Mucosa of stomach (tissue), 1 donor: Measurements from ENCODE around the gene CHAD.
"Not testable (repeated sequence)": the region's sequence is repeated elsewhere in the genome, so short reads cannot be mapped to it uniquely, and the experiment has no call there.

Source experiments
- H3K27me3 ChIP-seq: one replicate; pipeline ENCODE4 v1.7.0; 2013; ENCODE audit warnings: mild to moderate bottlenecking, low read length; ENCODE audit not compliant: control insufficient read depth, insufficient read depth
- H3K36me3 ChIP-seq: one replicate; pipeline ENCODE4 v1.7.0; 2013; ENCODE audit warnings: low read length; ENCODE audit not compliant: control insufficient read depth, insufficient read depth
- H3K4me1 ChIP-seq: one replicate; pipeline ENCODE4 v1.7.0; 2013; ENCODE audit warnings: mild to moderate bottlenecking, low read length; ENCODE audit not compliant: control insufficient read depth, insufficient read depth
- H3K4me3 ChIP-seq: one replicate; pipeline ENCODE4 v1.7.0; 2013; ENCODE audit warnings: low read length
- H3K9ac ChIP-seq: one replicate; pipeline ENCODE4 v1.7.0; 2013; ENCODE audit warnings: mild to moderate bottlenecking, low read length, moderate library complexity
- H3K9me3 ChIP-seq: one replicate; pipeline ENCODE4 v1.7.0; 2013; ENCODE audit warnings: mild to moderate bottlenecking, low read length, moderate library complexity; ENCODE audit not compliant: control insufficient read depth
- donor health status: Pancreatic carcinoma.

CHAD gene

DNA sequence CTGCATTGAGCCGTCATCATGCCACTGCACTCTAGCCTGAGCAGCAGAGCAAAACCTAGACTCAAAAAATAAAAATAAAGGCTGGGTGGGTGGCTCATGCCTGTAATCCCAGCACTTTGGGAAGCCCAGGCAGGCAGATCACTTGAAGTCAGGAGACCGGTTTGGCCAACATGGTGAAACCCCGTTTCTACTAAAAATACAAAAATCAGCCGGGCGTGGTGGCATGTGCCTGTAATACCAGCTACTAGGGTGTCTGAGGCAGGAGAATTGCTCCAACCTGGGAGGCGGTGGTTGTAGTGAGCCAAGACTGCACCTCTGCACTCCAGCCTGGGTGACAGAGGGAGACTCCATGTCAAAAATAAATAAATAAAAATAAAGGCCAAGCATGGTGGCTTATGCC is 40.6 kb downstream of the CHAD start:
- H3K27me3 ChIP-seq, H3K9me3 ChIP-seq, H3K36me3 ChIP-seq, H3K4me3 ChIP-seq: not testable (repeated sequence)
- Histone ChIP-seq H3K4me1 (peaks cover 62% of the 10 kb centered on the region), H3K9ac (peak overlapping the region; percentile 45)

DNA sequence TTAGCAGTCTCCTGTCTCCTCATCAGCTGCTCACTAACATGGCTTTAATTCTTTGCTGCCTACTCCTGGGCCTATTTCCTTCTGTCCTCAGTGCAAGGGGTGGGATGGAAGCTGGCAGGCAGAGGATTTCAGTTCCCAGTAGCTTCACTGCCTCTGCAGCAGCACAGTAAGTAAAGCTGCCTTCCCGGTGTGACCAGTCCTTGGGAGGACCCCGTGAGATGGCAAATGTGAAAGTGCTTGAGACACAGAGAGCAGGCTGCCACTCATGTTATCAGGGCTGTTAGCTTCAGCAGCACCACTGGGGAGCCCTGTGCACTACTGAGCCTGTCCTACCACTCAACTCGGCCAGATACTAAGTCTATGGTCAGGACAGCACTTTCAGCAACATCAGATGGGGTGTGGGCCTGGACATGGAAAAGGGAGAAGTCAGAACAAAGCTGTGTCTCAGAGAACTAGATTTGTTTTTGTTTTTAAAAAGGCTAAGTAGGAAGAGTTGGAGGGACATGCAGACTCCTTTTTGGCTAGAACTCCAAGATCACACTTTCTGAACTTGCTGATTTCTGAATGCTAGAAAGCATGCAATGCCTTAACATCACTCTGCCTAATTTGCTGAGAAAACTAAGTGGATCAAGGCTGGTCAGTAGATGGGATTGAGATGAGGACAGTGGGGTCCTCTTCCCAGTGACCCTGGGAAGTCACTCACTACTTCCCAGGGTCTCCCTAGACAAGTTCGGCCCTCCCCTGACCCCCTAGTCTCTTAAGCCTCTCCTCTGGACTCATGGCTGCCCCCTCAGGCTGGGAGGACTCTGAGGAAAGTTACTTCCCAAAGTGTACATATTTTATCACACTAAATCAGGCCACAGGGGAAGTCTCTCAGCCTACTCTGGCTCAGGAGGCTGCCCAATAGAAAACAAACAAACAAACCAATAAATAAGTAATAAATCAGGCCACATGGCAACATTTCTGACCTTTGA is 41.6 kb downstream of the CHAD start:
- Histone ChIP-seq H3K36me3 (no peaks in the 10 kb centered on the region), H3K4me3 (peak overlapping the region; percentile 62), H3K9me3 (no peaks in the 10 kb centered on the region), H3K9ac (peak overlapping the region; percentile 86), H3K27me3 (no peaks in the 10 kb centered on the region), H3K4me1 (peaks cover 62% of the 10 kb centered on the region)

DNA sequence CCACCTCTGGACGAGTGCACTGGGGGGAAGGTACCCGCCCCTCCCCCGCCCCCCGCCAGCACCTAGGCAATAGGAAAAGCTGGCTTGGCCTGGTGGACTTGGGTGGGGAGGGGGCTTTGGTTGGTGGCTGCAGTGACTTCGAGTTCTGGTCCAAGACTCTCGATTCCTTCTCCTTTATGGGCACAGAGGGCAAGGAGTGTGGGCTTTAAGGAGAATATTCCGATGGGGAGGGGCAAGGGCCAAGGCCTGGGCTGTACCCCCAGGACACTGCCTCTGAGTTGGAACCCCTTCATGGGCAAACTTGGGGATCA is 42.3 kb downstream of the CHAD start:
- peaks cover 66% of the 10 kb centered on the region for H3K4me1 ChIP-seq
- H3K9ac ChIP-seq: peak overlapping the region; percentile 86

DNA sequence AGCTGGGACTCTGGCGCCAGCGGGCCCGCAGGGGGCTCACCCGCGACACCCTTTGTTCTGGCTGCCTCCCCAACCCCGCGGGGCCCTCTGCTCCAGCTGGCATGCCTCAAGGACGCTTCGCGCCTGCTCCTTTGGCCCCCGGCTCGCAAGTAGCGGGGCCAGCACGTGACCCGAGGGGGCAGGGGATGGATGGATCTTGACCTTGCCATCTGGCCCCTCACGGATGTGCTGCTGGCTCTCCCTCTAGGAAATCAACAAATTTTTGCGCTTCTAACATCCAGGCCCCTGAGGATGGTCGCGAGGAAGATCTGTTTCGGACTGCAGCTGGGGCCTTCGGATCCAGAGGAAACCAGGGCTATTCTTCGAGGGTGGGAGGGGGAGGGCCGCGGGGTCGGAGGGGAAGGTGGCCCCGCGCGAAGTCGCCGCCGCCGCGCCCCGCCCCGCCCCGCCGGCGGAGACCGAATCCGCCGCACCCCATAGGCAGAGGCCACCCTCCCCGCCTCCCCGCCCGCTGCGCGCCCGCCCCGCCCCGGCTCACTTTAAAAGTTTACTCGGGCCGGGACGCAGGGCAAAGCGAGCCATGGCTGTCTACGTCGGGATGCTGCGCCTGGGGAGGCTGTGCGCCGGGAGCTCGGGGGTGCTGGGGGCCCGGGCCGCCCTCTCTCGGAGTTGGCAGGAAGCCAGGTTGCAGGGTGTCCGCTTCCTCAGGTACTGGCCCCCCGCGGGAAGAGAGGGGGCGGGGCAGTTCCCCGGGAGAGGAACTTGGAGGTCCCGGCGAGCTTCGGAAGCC is 42.8 kb downstream of the CHAD start, which contains the start of gene ACSF2:
Gene ACSF2 (plus strand): TSS at position 537 of the 790 bp plus-strand sequence. CDS start 44 bp downstream, at position 581.
- Histone ChIP-seq H3K27me3 (no peaks in the 10 kb centered on the region), H3K9ac (peak within 1 kb of the TSS; percentile 86), H3K4me1 (peaks cover 70% of the 10 kb centered on the region), H3K9me3 (no peaks in the 10 kb centered on the region), H3K36me3 (no peaks in the 10 kb centered on the region), H3K4me3 (peak within 1 kb of the TSS; percentile 62)

More for the DNA sequence above, 42.3 kb downstream of the CHAD start:
- Histone ChIP-seq H3K9me3 (no peaks in the 10 kb centered on the region), H3K4me3 (peak overlapping the region; percentile 62), H3K36me3 (no peaks in the 10 kb centered on the region), H3K27me3 (no peaks in the 10 kb centered on the region)

DNA sequence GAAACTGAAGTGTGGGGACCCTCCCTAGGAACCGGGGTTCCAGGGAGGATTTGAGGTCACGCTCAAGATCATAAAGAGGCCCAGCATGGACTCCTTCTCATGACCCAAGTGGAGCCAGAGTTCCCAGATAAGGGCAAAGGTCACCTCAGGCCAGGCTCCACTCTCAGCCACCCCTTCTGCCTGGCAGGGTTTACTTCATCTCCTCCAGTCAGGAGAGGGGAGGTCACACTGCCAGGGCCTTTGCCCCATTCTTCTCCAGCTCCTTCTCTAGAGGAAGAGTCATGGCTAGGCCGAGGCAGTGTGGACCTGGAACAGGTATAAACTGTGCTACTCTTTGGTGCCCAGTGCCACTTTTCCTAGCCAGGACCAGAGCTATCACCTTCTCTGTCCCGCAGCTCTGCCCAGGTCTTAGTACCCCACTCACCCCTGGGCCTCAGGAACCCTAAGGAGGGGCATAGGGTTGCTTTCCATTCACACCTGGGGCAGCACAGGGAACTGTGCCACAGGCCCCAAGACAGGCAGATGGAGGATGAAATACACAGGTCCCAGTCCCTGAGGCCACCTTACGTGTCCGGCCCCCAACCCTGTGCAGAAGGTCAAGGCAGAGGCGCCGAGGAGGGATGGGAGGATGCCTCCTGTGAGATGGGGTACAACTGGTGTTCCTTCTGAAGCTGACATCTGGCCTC is 43.5 kb downstream of the CHAD start:
- Histone ChIP-seq H3K9me3 (no peaks in the 10 kb centered on the region), H3K4me3 (peak overlapping the region; percentile 42), H3K9ac (peak overlapping the region; percentile 61), H3K4me1 (peaks cover 76% of the 10 kb centered on the region), H3K36me3 (no peaks in the 10 kb centered on the region), H3K27me3 (no peaks in the 10 kb centered on the region)

DNA sequence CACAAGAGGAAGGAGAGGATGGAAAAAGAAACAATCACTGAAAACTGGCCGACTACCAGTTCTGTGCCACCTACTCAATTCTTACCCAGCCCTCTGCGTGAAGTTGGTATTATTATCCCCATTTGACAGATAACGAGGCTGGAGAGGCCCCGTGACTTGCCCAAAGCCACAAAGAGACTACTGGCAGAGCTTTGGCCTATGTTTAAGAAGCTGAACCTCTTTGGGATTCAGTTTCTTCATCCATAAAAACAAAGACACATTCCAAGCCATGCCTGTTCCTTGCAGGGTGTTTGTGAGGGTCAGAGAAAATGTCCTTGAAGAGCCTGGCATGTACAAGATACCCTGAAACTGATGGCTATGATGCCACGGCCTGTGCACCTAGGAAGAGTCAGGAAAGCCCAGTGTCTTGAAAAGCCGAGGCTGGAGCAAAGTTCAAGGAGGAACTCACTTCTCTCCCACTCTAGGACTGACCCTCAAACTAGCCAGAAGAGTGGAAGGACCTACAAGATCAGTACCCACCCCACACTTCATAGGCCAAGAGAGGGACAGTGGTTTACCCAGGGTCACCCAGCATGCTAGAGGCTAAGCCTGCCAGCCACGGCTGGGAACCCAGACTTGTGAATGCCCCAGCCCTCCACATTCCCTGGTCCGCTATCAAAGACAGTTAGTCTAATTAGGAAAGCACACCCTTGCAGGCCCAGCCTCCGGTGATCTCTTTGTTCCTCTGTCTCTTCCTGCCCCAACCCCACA is 44.3 kb downstream of the CHAD start:
- Histone ChIP-seq H3K9me3 (no peaks in the 10 kb centered on the region), H3K9ac (no peak overlapping the region), H3K27me3 (no peaks in the 10 kb centered on the region), H3K4me3 (no peak overlapping the region), H3K36me3 (no peaks in the 10 kb centered on the region), H3K4me1 (peaks cover 71% of the 10 kb centered on the region)

DNA sequence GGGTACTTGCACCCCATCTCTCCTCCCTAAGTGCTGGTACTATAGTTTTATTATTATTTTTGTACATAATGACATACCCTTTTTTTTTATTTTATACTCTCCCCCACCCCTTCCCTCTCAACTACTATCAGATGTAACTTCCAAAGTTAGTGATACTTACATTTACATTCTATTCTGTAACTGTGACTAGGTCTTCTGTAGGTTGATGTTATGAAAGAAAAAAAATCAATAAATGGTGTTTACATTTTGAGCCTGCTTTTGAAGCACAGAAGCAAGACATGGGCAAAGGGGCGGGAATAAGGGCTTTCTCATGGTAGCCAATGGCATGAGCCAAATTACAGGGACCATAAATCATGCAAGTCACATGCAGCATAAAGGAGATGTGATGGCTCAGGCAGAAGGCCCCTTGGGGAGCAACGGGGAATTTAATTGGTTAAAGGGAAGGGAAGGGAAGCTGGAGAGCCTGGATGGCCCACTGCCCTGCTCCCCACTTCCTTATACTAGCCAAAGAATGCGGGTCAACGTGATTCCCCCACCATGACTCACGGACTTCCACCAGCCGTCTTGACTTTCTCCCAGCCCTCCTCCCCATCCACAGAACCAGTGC is 45.0 kb downstream of the CHAD start:
- Histone ChIP-seq H3K4me3 (no peak overlapping the region), H3K27me3 (no peaks in the 10 kb centered on the region), H3K9ac (no peak overlapping the region), H3K4me1 (peaks cover 63% of the 10 kb centered on the region), H3K9me3 (no peaks in the 10 kb centered on the region), H3K36me3 (no peaks in the 10 kb centered on the region)

DNA sequence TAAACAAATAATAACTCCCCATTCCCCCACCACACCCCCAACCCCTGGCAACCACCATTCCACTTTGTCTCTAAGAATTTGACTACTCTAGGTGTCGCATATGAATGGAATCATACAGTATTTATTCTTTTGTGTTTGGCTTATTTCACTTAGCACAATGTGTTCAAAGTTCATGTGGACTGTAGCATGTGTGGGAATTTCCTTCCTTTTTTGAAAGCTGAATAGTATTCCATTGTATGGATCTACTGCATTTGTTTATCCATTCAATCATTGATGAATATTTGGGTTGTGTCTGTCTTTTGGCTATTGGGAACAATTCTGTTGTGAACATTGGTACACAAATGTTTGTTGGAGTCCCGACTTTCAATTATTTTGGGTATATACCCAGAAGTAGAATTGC is 45.9 kb downstream of the CHAD start:
- Histone ChIP-seq H3K4me3 (no peak overlapping the region), H3K27me3 (no peaks in the 10 kb centered on the region), H3K9ac (no peak overlapping the region), H3K4me1 (peaks cover 55% of the 10 kb centered on the region), H3K9me3 (no peaks in the 10 kb centered on the region), H3K36me3 (no peaks in the 10 kb centered on the region)

DNA sequence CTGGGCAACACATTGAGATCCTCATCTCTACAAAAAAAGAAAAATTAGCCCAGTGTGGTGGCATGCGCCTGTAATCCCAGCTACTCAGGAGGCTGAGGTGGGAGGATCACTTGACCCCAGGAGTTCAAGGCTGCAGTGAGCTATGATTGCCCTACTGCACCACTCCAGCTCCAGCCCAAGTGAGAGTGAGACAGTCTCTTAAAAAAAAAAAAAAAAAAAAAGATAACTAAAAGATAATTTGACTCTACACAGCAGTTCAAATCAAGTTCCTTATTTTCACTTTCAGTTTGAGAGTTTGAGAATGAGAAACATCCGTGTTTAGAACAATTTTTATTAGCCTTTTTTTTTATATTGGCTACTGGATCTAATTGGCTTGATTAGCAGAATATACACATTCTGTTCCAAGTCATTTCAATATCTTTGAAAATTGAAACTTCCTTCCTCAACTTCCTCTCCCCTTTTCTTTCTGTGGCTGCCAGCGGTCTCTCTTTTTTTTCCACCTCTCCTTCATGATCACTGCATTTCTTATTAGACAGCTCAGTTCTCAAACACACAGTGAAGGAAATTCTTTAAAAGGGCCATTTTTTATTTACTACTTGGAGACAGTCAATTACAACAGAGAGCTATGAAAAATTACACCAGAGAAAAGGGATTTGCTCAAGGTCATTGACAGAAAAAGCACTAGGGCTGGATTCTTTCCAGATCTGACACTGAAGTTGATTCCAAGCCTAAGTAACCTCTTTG is 47.2 kb downstream of the CHAD start:
- Histone ChIP-seq H3K9ac (peak overlapping the region; percentile 73), H3K4me1 (peaks cover 42% of the 10 kb centered on the region), H3K27me3 (no peaks in the 10 kb centered on the region), H3K9me3 (no peaks in the 10 kb centered on the region), H3K4me3 (no peak overlapping the region), H3K36me3 (no peaks in the 10 kb centered on the region)

DNA sequence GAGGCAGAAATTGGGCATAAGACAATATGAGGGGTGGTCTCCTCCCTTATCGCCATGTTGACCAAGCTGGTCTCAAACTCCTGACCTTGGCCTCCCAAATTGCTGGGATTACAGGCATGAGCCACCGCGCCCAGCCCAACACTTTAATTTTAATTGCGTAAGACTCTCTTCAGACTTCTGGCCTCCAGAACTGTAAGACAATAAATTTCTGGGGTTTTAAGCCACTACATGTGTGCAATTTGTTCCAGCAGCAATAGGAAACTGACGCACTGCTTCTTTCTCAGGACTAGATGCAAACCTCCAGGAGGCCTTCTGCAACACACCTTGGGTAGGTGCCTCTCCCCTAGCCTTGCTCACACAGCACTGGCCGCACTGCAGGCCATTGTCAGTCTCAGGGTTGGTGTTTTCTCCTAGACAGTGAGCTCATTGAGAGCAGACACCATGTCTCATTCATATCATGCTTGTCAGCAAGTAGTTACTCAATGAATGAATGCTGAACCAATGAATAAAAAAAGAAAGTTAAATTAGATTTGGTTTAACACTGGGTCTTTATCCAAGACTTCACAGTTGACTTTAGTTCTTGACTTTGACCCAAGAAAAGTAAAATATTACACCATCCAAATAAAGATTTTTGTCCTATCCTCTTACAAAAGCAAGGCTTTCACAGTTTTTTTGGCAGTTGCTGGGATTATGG is 48.1 kb downstream of the CHAD start:
- H3K36me3 ChIP-seq: no peaks in the 10 kb centered on the region
- no peaks in the 10 kb centered on the region for H3K9me3 ChIP-seq
- peaks cover 37% of the 10 kb centered on the region for H3K4me1 ChIP-seq
- H3K4me3 ChIP-seq: no peak overlapping the region
- no peaks in the 10 kb centered on the region for H3K27me3 ChIP-seq
- no peak overlapping the region for H3K9ac ChIP-seq
